GM21390 (cell line): ENCODE results near the gene CPSF4.
A peak's percentile ranks its signal among the peaks of the same experiment; 100 is the strongest.
"Not testable (repeated sequence)": the region's sequence is repeated elsewhere in the genome, so short reads cannot be mapped to it uniquely, and the experiment has no call there.

Experiments used
- ATAC-seq: cut with Tn5 transposase; IDR thresholded peaks from one replicate; pipeline ENCODE4 v1.9.1; 2021; ENCODE audit not compliant: unreplicated experiment

Gene CPSF4

GRCh38 chr7:99478464-99479440 lies 40.0 kb downstream of the CPSF4 start:
- ATAC-seq: no peak

GRCh38 chr7:99485094-99485493 lies 46.4 kb downstream of the CPSF4 start:
- ATAC-seq: no peak

DNA sequence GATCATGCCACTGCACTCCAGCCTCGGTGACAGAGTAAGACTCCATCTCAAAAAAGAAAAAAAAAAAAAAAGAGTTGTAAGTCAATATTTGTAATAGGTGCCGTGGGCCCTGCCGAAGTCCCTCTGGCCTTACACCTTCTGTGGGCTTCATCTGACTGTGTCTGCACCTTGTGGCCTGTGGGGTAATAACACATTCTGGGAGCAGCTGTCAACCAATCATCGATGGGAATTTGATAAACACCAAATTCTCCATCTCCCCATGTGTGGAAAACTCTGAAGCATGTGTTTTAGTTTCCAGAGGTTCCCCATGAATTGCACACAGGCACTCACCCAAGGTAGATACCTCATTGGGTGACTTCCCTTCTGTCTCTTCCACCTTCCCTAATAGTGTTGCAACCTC lies 50.5 kb downstream of the CPSF4 start:
- no peak for ATAC-seq

- ATAC-seq: no peak
These were observed 52.1 kb downstream of the CPSF4 start for GRCh38 chr7:99490878-99491277.

- ATAC-seq: no peak
These were observed 55.1 kb downstream of the CPSF4 start for GRCh38 chr7:99493823-99494222.

GRCh38 chr7:99497766-99498545 lies 59.2 kb downstream of the CPSF4 start:
- no peak for ATAC-seq

- no peak for ATAC-seq
These were observed 59.8 kb downstream of the CPSF4 start for GRCh38 chr7:99498546-99498944.

GRCh38 chr7:99499371-99499720 lies 60.6 kb downstream of the CPSF4 start:
- peak; percentile 5 for ATAC-seq

DNA sequence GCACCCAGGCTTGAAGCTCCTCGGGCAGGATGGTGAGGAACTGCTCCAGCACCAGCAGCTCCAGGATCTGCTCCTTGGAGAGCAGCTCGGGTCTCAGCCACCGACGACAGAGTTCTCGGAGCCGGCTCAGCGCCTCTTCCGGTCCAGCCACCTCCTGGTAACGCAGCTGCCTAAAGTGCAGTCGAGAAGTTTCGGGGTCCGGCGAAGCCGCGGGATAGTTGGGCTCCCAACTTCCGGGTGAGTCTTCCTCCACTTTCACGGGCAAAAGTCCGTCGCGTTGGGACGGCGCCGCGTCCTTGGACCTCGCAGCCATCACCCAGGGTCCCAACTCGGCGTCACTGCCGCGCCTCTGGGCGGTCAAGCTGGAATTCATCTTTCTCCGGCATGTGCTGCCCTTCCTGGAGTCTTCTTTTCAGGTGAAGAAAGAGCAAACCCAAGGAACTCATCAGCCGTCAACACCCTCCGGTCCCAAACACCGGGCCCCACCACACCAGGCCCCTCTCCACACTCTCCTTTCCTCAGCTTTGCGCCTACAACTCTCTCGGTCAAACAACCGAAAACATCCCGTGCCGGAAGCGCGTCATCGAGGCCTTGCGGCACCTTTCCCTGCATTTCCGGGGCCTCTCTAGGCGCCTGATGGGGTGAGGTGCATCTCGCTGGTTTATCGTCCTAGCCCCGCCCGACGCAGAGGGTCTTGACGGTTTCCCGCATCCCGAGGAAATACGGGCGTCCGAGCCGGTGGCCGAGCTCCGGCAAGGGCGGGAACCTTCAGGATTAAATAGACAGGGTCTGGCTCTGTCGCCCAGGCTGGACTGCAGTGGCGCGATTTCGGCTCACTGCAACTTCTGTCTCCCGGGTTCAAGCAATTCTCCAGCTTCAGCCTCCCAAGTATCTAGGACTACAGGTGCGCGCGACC lies 61.2 kb downstream of the CPSF4 start, which contains the start of gene ZNF394:
Gene ZNF394 (minus strand): TSS at position 561 of the 916 bp plus-strand sequence. CDS start 188 bp downstream, at position 373.
- peak; percentile 51 for ATAC-seq

DNA sequence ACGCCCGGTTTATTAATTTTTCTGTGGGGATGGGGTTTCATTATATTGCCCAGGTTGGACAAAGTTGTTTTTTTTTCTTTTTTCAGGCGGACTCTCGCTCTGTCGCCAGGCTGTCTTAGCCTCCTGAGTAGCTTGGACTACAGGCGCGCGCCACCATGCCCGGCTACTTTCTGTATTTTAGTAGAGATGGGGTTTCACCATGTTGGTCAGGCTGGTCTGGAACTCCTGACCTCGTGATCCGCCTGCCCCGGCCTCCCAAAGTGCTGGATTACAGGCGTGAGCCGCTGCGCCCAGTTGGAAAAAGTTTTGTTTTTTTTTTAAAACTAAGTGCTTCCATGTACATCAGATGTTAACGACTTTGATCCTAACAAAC lies 61.9 kb downstream of the CPSF4 start:
- ATAC-seq: no peak

- not testable (repeated sequence) for ATAC-seq
These were observed 62.5 kb downstream of the CPSF4 start for GRCh38 chr7:99501236-99501635.

DNA sequence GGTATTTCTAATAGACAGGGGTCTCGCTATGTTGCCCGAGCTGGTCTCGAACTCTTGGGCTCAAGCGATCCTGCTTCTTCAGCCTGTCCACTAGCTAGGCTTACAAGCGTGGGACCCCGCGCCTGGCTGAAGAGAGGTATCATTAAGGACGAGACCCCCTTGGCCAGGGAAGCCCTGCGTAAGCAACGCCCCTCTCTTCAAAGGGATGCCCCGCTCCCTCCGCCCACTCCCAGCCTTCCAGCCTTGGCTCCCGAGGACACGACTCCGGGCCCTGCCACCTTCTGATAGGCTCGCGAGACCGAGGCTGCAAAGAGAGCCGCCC lies 65.5 kb downstream of the CPSF4 start:
- ATAC-seq: no peak

GRCh38 chr7:99504603-99505323 lies 66.0 kb downstream of the CPSF4 start, which contains the start of gene ZKSCAN5:
ZKSCAN5 (plus strand) TSS chr7:99504662; CDS start chr7:99506045, 1,383 bp downstream.
- peak; percentile 67 for ATAC-seq

GRCh38 chr7:99505324-99505662 lies 66.5 kb downstream of the CPSF4 start:
- ATAC-seq: no peak
